ENCODE measurements around the gene CHRNA5.
"Not testable (repeated sequence)": the region's sequence is repeated elsewhere in the genome, so short reads cannot be mapped to it uniquely, and the experiment has no call there.

The CHRNA5 gene

GRCh38 chr15:78565951-78566774, 843 bp downstream of the CHRNA5 start:
- DNase-seq (ENCODE audit: low spot score), result peak; percentile 51

GRCh38 chr15:78567531-78567930, 2.2 kb downstream of the CHRNA5 start:
- DNase-seq (ENCODE audit: low spot score), result no peak

- no peak for DNase-seq (ENCODE audit: low spot score)
Measured at GRCh38 chr15:78570710-78571109, 5.4 kb downstream of the CHRNA5 start.

GRCh38 chr15:78571382-78571781, 6.1 kb downstream of the CHRNA5 start:
- no peak for DNase-seq (ENCODE audit: low spot score)

GRCh38 chr15:78573416-78573815, 8.1 kb downstream of the CHRNA5 start:
- DNase-seq (ENCODE audit: low spot score), result no peak

GRCh38 chr15:78574944-78575343, 9.6 kb downstream of the CHRNA5 start:
- DNase-seq (ENCODE audit: low spot score), result no peak

GRCh38 chr15:78597583-78597982, 32.3 kb downstream of the CHRNA5 start:
- no peak for DNase-seq (ENCODE audit: low spot score)

GRCh38 chr15:78598348-78598747, 33.0 kb downstream of the CHRNA5 start:
- no peak for DNase-seq (ENCODE audit: low spot score)

GRCh38 chr15:78599189-78599588, 33.9 kb downstream of the CHRNA5 start:
- DNase-seq (ENCODE audit: low spot score), result no peak

GRCh38 chr15:78603467-78603866, 38.1 kb downstream of the CHRNA5 start:
- no peak for DNase-seq (ENCODE audit: low spot score)

- DNase-seq (ENCODE audit: low spot score), result no peak
Measured at GRCh38 chr15:78604420-78604819, 39.1 kb downstream of the CHRNA5 start.

- DNase-seq (ENCODE audit: low spot score), result no peak
Measured at GRCh38 chr15:78605201-78605600, 39.9 kb downstream of the CHRNA5 start.

- no peak for DNase-seq (ENCODE audit: low spot score)
Measured at GRCh38 chr15:78605680-78606079, 40.4 kb downstream of the CHRNA5 start.

- DNase-seq (ENCODE audit: low spot score), result not testable (repeated sequence)
Measured at GRCh38 chr15:78609551-78609950, 44.2 kb downstream of the CHRNA5 start.

GRCh38 chr15:78614021-78614420, 48.7 kb downstream of the CHRNA5 start:
- peak; percentile 0 for DNase-seq (ENCODE audit: low spot score)

- DNase-seq (ENCODE audit: low spot score), result no peak
Measured at GRCh38 chr15:78615151-78615589, 49.9 kb downstream of the CHRNA5 start.

GRCh38 chr15:78616506-78616905, 51.2 kb downstream of the CHRNA5 start:
- DNase-seq (ENCODE audit: low spot score), result no peak

- no peak for DNase-seq (ENCODE audit: low spot score)
Measured at GRCh38 chr15:78617076-78617475, 51.8 kb downstream of the CHRNA5 start.

GRCh38 chr15:78617516-78617915, 52.2 kb downstream of the CHRNA5 start:
- DNase-seq (ENCODE audit: low spot score), result no peak

- DNase-seq (ENCODE audit: low spot score), result no peak
Measured at GRCh38 chr15:78618064-78618463, 52.7 kb downstream of the CHRNA5 start.

- DNase-seq (ENCODE audit: low spot score), result peak; percentile 87
Measured at GRCh38 chr15:78618490-78618934, 53.2 kb downstream of the CHRNA5 start.

GRCh38 chr15:78619022-78619950, 54.0 kb downstream of the CHRNA5 start:
- DNase-seq (ENCODE audit: low spot score), result no peak

- no peak for DNase-seq (ENCODE audit: low spot score)
Measured at GRCh38 chr15:78620021-78620526, 54.8 kb downstream of the CHRNA5 start.

Measured in AG08396 (cell line).